ENCODE results near the gene CHMP4B.

CHMP4B gene

GRCh38 chr20:33843050-33843449 lies 31.9 kb downstream of the CHMP4B start:
- TF ChIP-seq CREB5 (CRISPR knock-in tag; IDR thresholded peaks at IDR 0.05; ENCODE audit: low read depth) (no peak), ZFP3 (CRISPR knock-in tag; IDR thresholded peaks at IDR 0.05) (no peak), GLIS3 (CRISPR knock-in tag; IDR thresholded peaks at IDR 0.05) (no peak), TOX (CRISPR knock-in tag; IDR thresholded peaks at IDR 0.05; ENCODE audit: borderline replicate concordance) (no peak), ESRRG (CRISPR knock-in tag; IDR thresholded peaks at IDR 0.05) (no peak), PPARA (CRISPR knock-in tag; IDR thresholded peaks at IDR 0.05; ENCODE audit: borderline replicate concordance) (no peak), ISL1 (CRISPR knock-in tag; IDR thresholded peaks at IDR 0.05) (no peak), ZNF8 (CRISPR knock-in tag; IDR thresholded peaks at IDR 0.05) (no peak), SNAI2 (CRISPR knock-in tag; IDR thresholded peaks at IDR 0.05) (no peak), ZNF565 (CRISPR knock-in tag; conservative IDR thresholded peaks at IDR 0.05; ENCODE audit: low read depth) (no peak), ZFP30 (CRISPR knock-in tag; IDR thresholded peaks at IDR 0.05) (no peak), ZNF70 (CRISPR knock-in tag; IDR thresholded peaks at IDR 0.05) (no peak), TCF4 (CRISPR knock-in tag; IDR thresholded peaks at IDR 0.05; ENCODE audit: borderline replicate concordance) (no peak), POU6F1 (CRISPR knock-in tag; IDR thresholded peaks at IDR 0.05; ENCODE audit: borderline replicate concordance, low read depth) (no peak), CSRNP3 (CRISPR knock-in tag; IDR thresholded peaks at IDR 0.05) (no peak), TSHZ2 (CRISPR knock-in tag; IDR thresholded peaks at IDR 0.05) (no peak)
- ATAC-seq, result no peak

- no peak for TF ChIP-seq ESRRG (CRISPR knock-in tag; IDR thresholded peaks at IDR 0.05)
- peak; percentile 60 for TF ChIP-seq TCF4 (CRISPR knock-in tag; IDR thresholded peaks at IDR 0.05; ENCODE audit: borderline replicate concordance)
- ATAC-seq, result peak; percentile 19; the same call in 1 of the 3 replicates
Measured at GRCh38 chr20:33843854-33844253, 32.7 kb downstream of the CHMP4B start.

GRCh38 chr20:33846291-33846935 lies 35.3 kb downstream of the CHMP4B start:
- ATAC-seq, result no peak
- TF ChIP-seq GLIS3 (CRISPR knock-in tag; IDR thresholded peaks at IDR 0.05) (no peak), ZNF565 (CRISPR knock-in tag; conservative IDR thresholded peaks at IDR 0.05; ENCODE audit: low read depth) (no peak), TOX (CRISPR knock-in tag; IDR thresholded peaks at IDR 0.05; ENCODE audit: borderline replicate concordance) (no peak), OSR1 (CRISPR knock-in tag; IDR thresholded peaks at IDR 0.05) (no peak), ESRRG (CRISPR knock-in tag; IDR thresholded peaks at IDR 0.05) (no peak), ZFP3 (CRISPR knock-in tag; IDR thresholded peaks at IDR 0.05) (no peak), POU6F1 (CRISPR knock-in tag; IDR thresholded peaks at IDR 0.05; ENCODE audit: borderline replicate concordance, low read depth) (no peak), ZC3H10 (CRISPR knock-in tag; IDR thresholded peaks at IDR 0.05) (no peak)

- no peak for ATAC-seq
- TF ChIP-seq RARB (CRISPR knock-in tag; IDR thresholded peaks at IDR 0.05) (no peak), SNAI2 (CRISPR knock-in tag; IDR thresholded peaks at IDR 0.05) (no peak), ZFP30 (CRISPR knock-in tag; IDR thresholded peaks at IDR 0.05) (no peak), GLIS3 (CRISPR knock-in tag; IDR thresholded peaks at IDR 0.05) (no peak), ZNF70 (CRISPR knock-in tag; IDR thresholded peaks at IDR 0.05) (no peak), TCF4 (CRISPR knock-in tag; IDR thresholded peaks at IDR 0.05; ENCODE audit: borderline replicate concordance) (no peak), ESRRG (CRISPR knock-in tag; IDR thresholded peaks at IDR 0.05) (no peak), PATZ1 (CRISPR knock-in tag; IDR thresholded peaks at IDR 0.05; ENCODE audit: borderline replicate concordance) (no peak), ZNF565 (CRISPR knock-in tag; conservative IDR thresholded peaks at IDR 0.05; ENCODE audit: low read depth) (no peak), POU6F1 (CRISPR knock-in tag; IDR thresholded peaks at IDR 0.05; ENCODE audit: borderline replicate concordance, low read depth) (no peak), BACH2 (CRISPR knock-in tag; IDR thresholded peaks at IDR 0.05; ENCODE audit: borderline replicate concordance) (no peak), ISL1 (CRISPR knock-in tag; IDR thresholded peaks at IDR 0.05) (no peak), ZC3H10 (CRISPR knock-in tag; IDR thresholded peaks at IDR 0.05) (no peak)
Measured at GRCh38 chr20:33847006-33847405, 35.9 kb downstream of the CHMP4B start.
